Breast epithelium (tissue), 4 donors: ENCODE measurements around the gene C1orf105. TPM values are rescaled to one million over a fixed set of nuclear protein-coding genes. Genes with fewer than 3 reads are reported as not detected.

Experiments
- DNase-seq, 2 donors: peaks; one replicate each; pipeline ENCODE4 v3.0.0-alpha.2; 2019; ENCODE audit warnings: low spot score in 2 of 2
- H3K27ac ChIP-seq, 2 donors: fragments of 200-600 bp; sonication (generic) in 1 of 2; one replicate each; pipeline ENCODE4 v1.5.1; 2016 to 2019; ENCODE audit warnings: mild to moderate bottlenecking in 1 of 2
- H3K27me3 ChIP-seq, 2 donors: fragments of 200-600 bp; sonication (generic) in 1 of 2; one replicate each; pipeline versions ENCODE4 v1.5.1 to v1.6.0; 2017 to 2019; ENCODE audit warnings: control low read depth in 1 of 2, mild to moderate bottlenecking in 1 of 2
- H3K36me3 ChIP-seq: fragments of 200-600 bp; one replicate; pipeline ENCODE4 v1.5.1; 2019
- H3K4me1 ChIP-seq, 2 donors: fragments of 200-600 bp; sonication (generic); one replicate each; pipeline ENCODE4 v1.5.1; 2016 to 2019; ENCODE audit warnings: control low read depth in 1 of 2
- H3K4me3 ChIP-seq, 3 donors: fragments of 200-600 bp; sonication (generic); 1 replicate in 2 of 3; 2 replicates in 1 of 3; pipeline ENCODE4 v1.5.1; 2016 to 2019; ENCODE audit warnings: mild to moderate bottlenecking in 3 of 3, moderate library complexity in 2 of 3
- H3K9me3 ChIP-seq, 2 donors: fragments of 200-600 bp; sonication (generic) in 1 of 2; one replicate each; pipeline ENCODE4 v1.5.1; 2016 to 2019; ENCODE audit warnings: control low read depth in 1 of 2
- CTCF ChIP-seq, 3 donors: fragments of 450-650 bp; IDR thresholded peaks; one replicate each; pipeline ENCODE4 v1.5.1; 2016 to 2017; ENCODE audit warnings: antibody characterized with exemption in 3 of 3, mild to moderate bottlenecking in 3 of 3, moderate library complexity in 3 of 3
- POLR2A ChIP-seq: fragments of 450-650 bp; IDR thresholded peaks from one replicate; pipeline ENCODE4 v1.6.1; 2016; ENCODE audit warnings: antibody characterized with exemption, mild to moderate bottlenecking, moderate library complexity
- POLR2AphosphoS5 ChIP-seq, 3 donors: sonication (generic); formaldehyde crosslinking; IDR thresholded peaks; one replicate each; pipeline ENCODE4 v1.6.1; 2017; ENCODE audit warnings: antibody characterized with exemption in 3 of 3
- intact Hi-C: fragments of 100-400 bp; cut with DNase I; formaldehyde crosslinking; loops from one replicate; pipeline ENCODE4 v1.15.1; 2023; ENCODE audit warnings: low total_unique reads
- total RNA-seq, 3 donors: library from RNA; depleted of rRNA; stranded (reverse); fragments of >200 nt; gene quantifications; one replicate each; pipeline ENCODE4 v1.1.0, GENCODE V29; 2016

Gene C1orf105
- total RNA-seq, 3 donors from 2014 or later: not detected

GRCh38 chr1:172460177-172460576 lies 39.7 kb downstream of the C1orf105 start:
- Histone ChIP-seq H3K9me3 (no peaks in the 10 kb centered on the region), H3K36me3 (no peaks in the 10 kb centered on the region), H3K27ac (no peak overlapping the region), H3K4me1 (no peaks in the 10 kb centered on the region), H3K27me3 (no peaks in the 10 kb centered on the region), H3K4me3 (no peak overlapping the region)
- TF ChIP-seq CTCF (IDR thresholded peaks at IDR 0.05) (no peak), POLR2AphosphoS5 (IDR thresholded peaks at IDR 0.05) (no peak), POLR2A (no peak)
- intact Hi-C loops: no loop called here
- DNase-seq: no peak

GRCh38 chr1:172460887-172461315 lies 40.4 kb downstream of the C1orf105 start:
- intact Hi-C loops: no loop called here
- no peaks in the 10 kb centered on the region for H3K27me3 ChIP-seq
- TF ChIP-seq POLR2AphosphoS5 (IDR thresholded peaks at IDR 0.05): no peak
- no peak for TF ChIP-seq CTCF (IDR thresholded peaks at IDR 0.05)
- TF ChIP-seq POLR2A: no peak
- H3K4me1 ChIP-seq: no peaks in the 10 kb centered on the region
- no peaks in the 10 kb centered on the region for H3K36me3 ChIP-seq
- no peak overlapping the region for H3K27ac ChIP-seq
- DNase-seq: no peak
- no peaks in the 10 kb centered on the region for H3K9me3 ChIP-seq
- H3K4me3 ChIP-seq: no peak overlapping the region

GRCh38 chr1:172465617-172466016 lies 45.1 kb downstream of the C1orf105 start:
- no peaks in the 10 kb centered on the region for H3K4me1 ChIP-seq
- no peak overlapping the region for H3K4me3 ChIP-seq
- no peaks in the 10 kb centered on the region for H3K9me3 ChIP-seq
- no peak for TF ChIP-seq POLR2AphosphoS5 (IDR thresholded peaks at IDR 0.05)
- no peak for TF ChIP-seq CTCF (IDR thresholded peaks at IDR 0.05)
- no peak for TF ChIP-seq POLR2A
- H3K27ac ChIP-seq: no peak overlapping the region
- DNase-seq: no peak
- H3K27me3 ChIP-seq: no peaks in the 10 kb centered on the region
- intact Hi-C loops: no loop called here
- H3K36me3 ChIP-seq: no peaks in the 10 kb centered on the region

GRCh38 chr1:172466795-172467407 lies 46.4 kb downstream of the C1orf105 start:
- H3K4me3 ChIP-seq: no peak overlapping the region
- H3K4me1 ChIP-seq: no peaks in the 10 kb centered on the region
- intact Hi-C loops: no loop called here
- H3K27me3 ChIP-seq: no peaks in the 10 kb centered on the region
- TF ChIP-seq POLR2AphosphoS5 (IDR thresholded peaks at IDR 0.05) (no peak), CTCF (IDR thresholded peaks at IDR 0.05) (no peak), POLR2A (no peak)
- no peak for DNase-seq
- H3K9me3 ChIP-seq: no peaks in the 10 kb centered on the region
- H3K27ac ChIP-seq: no peak overlapping the region
- H3K36me3 ChIP-seq: no peaks in the 10 kb centered on the region

GRCh38 chr1:172467446-172467845 lies 47.0 kb downstream of the C1orf105 start:
- H3K9me3 ChIP-seq: no peaks in the 10 kb centered on the region
- no peak overlapping the region for H3K4me3 ChIP-seq
- no peak for TF ChIP-seq CTCF (IDR thresholded peaks at IDR 0.05)
- TF ChIP-seq POLR2AphosphoS5 (IDR thresholded peaks at IDR 0.05): no peak
- TF ChIP-seq POLR2A: no peak
- no peaks in the 10 kb centered on the region for H3K27me3 ChIP-seq
- H3K27ac ChIP-seq: no peak overlapping the region
- H3K36me3 ChIP-seq: no peaks in the 10 kb centered on the region
- intact Hi-C loops: no loop called here
- no peak for DNase-seq
- no peaks in the 10 kb centered on the region for H3K4me1 ChIP-seq
